Measurements from ENCODE around the gene KRT72. TPM values are rescaled to one million over a fixed set of nuclear protein-coding genes. Genes with fewer than 3 reads are reported as not detected.
A peak's percentile ranks its signal among the peaks of the same experiment; 100 is the strongest.

The KRT72 gene
- polyA plus RNA-seq (2013, experiment 1 of 2) = not detected
- not detected for polyA plus RNA-seq (2013, experiment 2 of 2)

DNA sequence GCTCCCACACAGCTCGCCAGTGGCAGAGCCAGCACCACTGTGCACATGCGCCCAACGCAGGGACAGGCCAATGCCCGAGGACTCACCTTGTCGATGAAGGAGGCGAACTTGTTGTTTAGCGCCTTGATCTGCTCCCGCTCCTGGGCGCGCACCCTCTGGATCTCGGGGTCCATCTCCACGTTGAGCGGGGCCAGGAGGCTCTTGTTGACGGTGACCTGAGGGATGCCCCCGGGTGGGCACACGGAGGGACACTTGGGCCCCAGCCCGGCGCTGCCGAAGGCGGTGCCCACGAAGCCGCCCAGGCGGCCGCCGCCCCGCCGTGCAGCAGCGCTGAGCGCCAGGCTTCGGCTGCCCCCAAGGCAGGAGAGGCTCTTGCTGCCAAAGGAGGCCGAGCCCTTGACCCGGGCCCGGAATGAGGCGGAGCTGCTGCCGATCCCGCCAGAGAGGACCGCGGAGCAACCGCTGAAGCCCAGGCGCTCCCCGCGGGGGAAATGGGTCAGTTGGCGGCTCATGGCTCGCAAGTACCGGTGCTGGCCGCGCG lies at the start of gene KRT72:
Gene KRT72, minus strand, starts transcription at position 523 of the 541 bp plus-strand sequence. Its CDS starts 11 bp downstream, at position 512.
- no peak within 1 kb of the TSS for H2BK15ac ChIP-seq (ENCODE audit: low read length)
- H3K4me3 ChIP-seq (ENCODE audit: low read length in 2 of 2) = no peak within 1 kb of the TSS
- H2AK5ac ChIP-seq (ENCODE audit: low read depth, low read length) = no peak within 1 kb of the TSS
- WGBS, 2 donors (ENCODE audit: extremely low coverage in 2 of 2, insufficient read length in 2 of 2, insufficient replicate concordance in 1 of 2) = no CpG with 5 or more reads among the region's 48 CpGs
- no peak within 1 kb of the TSS for H4K91ac ChIP-seq (ENCODE audit: low read depth, low read length, poor library complexity)
- peak within 1 kb of the TSS; percentile 45 for H2BK5ac ChIP-seq (ENCODE audit: low read length)
- H2BK12ac ChIP-seq (ENCODE audit: low read length) = no peak within 1 kb of the TSS
- H3K27me3 ChIP-seq (ENCODE audit: control insufficient read depth in 3 of 3, insufficient read depth in 3 of 3, low read depth in 1 of 3, low read length in 3 of 3) = no peaks in the 10 kb centered on the region
- H3K18ac ChIP-seq (ENCODE audit: low read length) = peak within 1 kb of the TSS; percentile 20
- H3K9me3 ChIP-seq (replicated peaks in 1 of 2; ENCODE audit: control insufficient read depth in 2 of 2, insufficient read depth in 1 of 2, low read depth in 1 of 2, low read length in 2 of 2) = no peaks in the 10 kb centered on the region
- DNase-seq (ENCODE audit: low spot score) = no peak
- no peak within 1 kb of the TSS for H3K27ac ChIP-seq (replicated peaks; ENCODE audit: low read length)
- no peak within 1 kb of the TSS for H3K4me2 ChIP-seq (ENCODE audit: insufficient read depth, low read length, poor library complexity, severe bottlenecking)
- no peak within 1 kb of the TSS for H3K9ac ChIP-seq (ENCODE audit: low read depth, low read length, poor library complexity)
- H3K4ac ChIP-seq (ENCODE audit: low read length) = no peak within 1 kb of the TSS
- peak within 1 kb of the TSS; percentile 77 for H3K14ac ChIP-seq (ENCODE audit: low read length)
- no peak within 1 kb of the TSS for H2AFZ ChIP-seq (ENCODE audit: low read length)
- no peak within 1 kb of the TSS for H2BK120ac ChIP-seq (ENCODE audit: low read depth, low read length)
- H3K36me3 ChIP-seq (replicated peaks in 1 of 2; ENCODE audit: control insufficient read depth in 2 of 2, insufficient read depth in 2 of 2, low read length in 2 of 2) = no peaks in the 10 kb centered on the region
- no peak within 1 kb of the TSS for H4K8ac ChIP-seq (ENCODE audit: low read depth, low read length)
- H3K79me1 ChIP-seq (ENCODE audit: low read depth, low read length) = no peaks in the 10 kb centered on the region
- H3K23ac ChIP-seq (ENCODE audit: low read depth, low read length, poor library complexity) = no peak within 1 kb of the TSS
- H3K4me1 ChIP-seq (ENCODE audit: control insufficient read depth in 2 of 2, insufficient read depth in 1 of 2, low read depth in 1 of 2, low read length in 2 of 2) = no peaks in the 10 kb centered on the region

DNA sequence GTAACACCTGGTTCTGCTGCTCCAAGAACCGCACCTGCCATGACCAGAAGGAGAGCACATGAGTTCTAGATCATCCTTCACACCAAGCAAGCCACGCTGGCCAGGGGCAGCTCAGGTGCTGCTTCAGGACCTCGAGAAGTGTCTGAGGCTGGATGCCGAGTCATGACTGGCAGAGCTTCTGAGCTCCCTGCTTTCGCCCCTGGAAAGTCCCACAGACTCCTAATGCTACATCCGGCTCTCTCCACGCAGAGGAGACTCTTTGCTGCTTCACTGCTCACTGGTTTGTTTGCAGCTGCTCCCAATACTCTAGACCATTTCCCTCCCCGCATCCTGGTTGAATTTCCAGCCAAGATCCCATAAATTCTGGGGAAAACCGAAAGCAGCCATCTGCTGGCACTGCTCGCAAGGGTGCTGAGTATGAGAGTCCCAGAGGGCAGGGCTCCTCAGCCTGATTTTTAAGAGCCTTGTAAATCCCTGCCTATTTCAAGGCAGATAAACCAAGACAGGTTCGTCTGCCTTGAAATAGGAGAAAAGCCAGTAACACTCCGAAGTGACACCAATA lies 49.3 kb upstream of the KRT72 start:
- Histone ChIP-seq H3K27ac (replicated peaks; ENCODE audit: low read length) (no peak overlapping the region), H2BK120ac (ENCODE audit: low read depth, low read length) (no peak overlapping the region), H3K4me2 (ENCODE audit: insufficient read depth, low read length, poor library complexity, severe bottlenecking) (no peak overlapping the region), H3K36me3 (replicated peaks in 1 of 2; ENCODE audit: control insufficient read depth in 2 of 2, insufficient read depth in 2 of 2, low read length in 2 of 2) (no peaks in the 10 kb centered on the region), H3K18ac (ENCODE audit: low read length) (no peak overlapping the region), H3K9me3 (replicated peaks in 1 of 2; ENCODE audit: control insufficient read depth in 2 of 2, insufficient read depth in 1 of 2, low read depth in 1 of 2, low read length in 2 of 2) (peaks cover 0 to 2% of the 10 kb centered on the region in 2 donors), H4K8ac (ENCODE audit: low read depth, low read length) (no peak overlapping the region), H3K4ac (ENCODE audit: low read length) (no peak overlapping the region), H3K79me1 (ENCODE audit: low read depth, low read length) (no peaks in the 10 kb centered on the region), H2AFZ (ENCODE audit: low read length) (no peak overlapping the region), H3K27me3 (ENCODE audit: control insufficient read depth in 3 of 3, insufficient read depth in 3 of 3, low read depth in 1 of 3, low read length in 3 of 3) (no peaks in the 10 kb centered on the region), H3K14ac (ENCODE audit: low read length) (no peak overlapping the region), H2BK12ac (ENCODE audit: low read length) (no peak overlapping the region), H3K9ac (ENCODE audit: low read depth, low read length, poor library complexity) (no peak overlapping the region), H2AK5ac (ENCODE audit: low read depth, low read length) (no peak overlapping the region), H3K4me1 (ENCODE audit: control insufficient read depth in 2 of 2, insufficient read depth in 1 of 2, low read depth in 1 of 2, low read length in 2 of 2) (peaks cover 0 to 3% of the 10 kb centered on the region in 2 donors), H4K91ac (ENCODE audit: low read depth, low read length, poor library complexity) (no peak overlapping the region), H2BK5ac (ENCODE audit: low read length) (no peak overlapping the region), H3K4me3 (ENCODE audit: low read length in 2 of 2) (no peak overlapping the region), H2BK15ac (ENCODE audit: low read length) (no peak overlapping the region), H3K23ac (ENCODE audit: low read depth, low read length, poor library complexity) (no peak overlapping the region)
- no CpG with 5 or more reads among the region's 12 CpGs for WGBS, 2 donors (ENCODE audit: extremely low coverage in 2 of 2, insufficient read length in 2 of 2, insufficient replicate concordance in 1 of 2)
- DNase-seq (ENCODE audit: low spot score) = no peak

- Histone ChIP-seq H3K9ac (ENCODE audit: low read depth, low read length, poor library complexity) (no peak overlapping the region), H3K18ac (ENCODE audit: low read length) (no peak overlapping the region)
Observed at GRCh38 chr12:52649066-52649465, 47.8 kb upstream of the KRT72 start.

DNA sequence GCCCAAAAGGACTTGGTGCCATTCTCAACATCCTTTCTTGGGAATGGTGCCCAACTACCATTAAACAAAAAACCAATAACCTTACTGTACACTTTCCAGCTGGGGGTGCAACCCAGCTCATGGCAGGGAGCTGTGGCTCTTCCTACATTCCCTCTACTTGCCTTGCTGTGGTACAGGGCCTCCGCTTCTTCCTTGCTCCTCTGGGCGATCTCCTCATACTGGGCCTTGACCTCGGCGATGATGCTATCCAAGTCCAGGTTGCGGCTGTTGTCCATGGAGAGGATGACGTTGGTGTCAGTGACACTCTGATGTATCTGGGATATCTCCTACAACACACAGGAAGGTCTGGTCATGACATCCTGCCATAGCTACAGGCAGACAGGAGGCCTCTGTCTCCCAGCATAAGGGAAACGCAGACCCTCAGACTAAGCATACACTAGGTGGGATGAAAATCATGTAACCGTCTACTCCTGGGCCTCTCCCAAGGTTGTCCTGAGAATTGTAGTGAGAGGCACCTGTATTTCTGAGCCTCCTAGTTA lies 46.8 kb upstream of the KRT72 start:
- Histone ChIP-seq H3K79me1 (ENCODE audit: low read depth, low read length) (no peaks in the 10 kb centered on the region), H3K14ac (ENCODE audit: low read length) (no peak overlapping the region), H3K36me3 (replicated peaks in 1 of 2; ENCODE audit: control insufficient read depth in 2 of 2, insufficient read depth in 2 of 2, low read length in 2 of 2) (no peaks in the 10 kb centered on the region), H3K9me3 (replicated peaks in 1 of 2; ENCODE audit: control insufficient read depth in 2 of 2, insufficient read depth in 1 of 2, low read depth in 1 of 2, low read length in 2 of 2) (peaks cover 0 to 2% of the 10 kb centered on the region in 2 donors), H2AFZ (ENCODE audit: low read length) (no peak overlapping the region), H3K27me3 (ENCODE audit: control insufficient read depth in 3 of 3, insufficient read depth in 3 of 3, low read depth in 1 of 3, low read length in 3 of 3) (peaks cover 0 to 10% (median 0%) of the 10 kb centered on the region in 3 experiments), H3K23ac (ENCODE audit: low read depth, low read length, poor library complexity) (no peak overlapping the region), H3K4me1 (ENCODE audit: control insufficient read depth in 2 of 2, insufficient read depth in 1 of 2, low read depth in 1 of 2, low read length in 2 of 2) (peaks cover 0 to 3% of the 10 kb centered on the region in 2 donors), H4K8ac (ENCODE audit: low read depth, low read length) (no peak overlapping the region), H2BK12ac (ENCODE audit: low read length) (no peak overlapping the region), H2BK15ac (ENCODE audit: low read length) (no peak overlapping the region), H2BK5ac (ENCODE audit: low read length) (no peak overlapping the region), H3K27ac (replicated peaks; ENCODE audit: low read length) (no peak overlapping the region), H3K18ac (ENCODE audit: low read length) (no peak overlapping the region), H3K4ac (ENCODE audit: low read length) (no peak overlapping the region), H4K91ac (ENCODE audit: low read depth, low read length, poor library complexity) (no peak overlapping the region), H3K4me2 (ENCODE audit: insufficient read depth, low read length, poor library complexity, severe bottlenecking) (no peak overlapping the region), H3K4me3 (ENCODE audit: low read length in 2 of 2) (no peak overlapping the region), H3K9ac (ENCODE audit: low read depth, low read length, poor library complexity) (no peak overlapping the region), H2BK120ac (ENCODE audit: low read depth, low read length) (no peak overlapping the region), H2AK5ac (ENCODE audit: low read depth, low read length) (no peak overlapping the region)
- no peak for DNase-seq (ENCODE audit: low spot score)
- no CpG with 5 or more reads among the region's 8 CpGs for WGBS, 2 donors (ENCODE audit: extremely low coverage in 2 of 2, insufficient read length in 2 of 2, insufficient replicate concordance in 1 of 2)

More at GRCh38 chr12:52649066-52649465, 47.8 kb upstream of the KRT72 start:
- Histone ChIP-seq H3K36me3 (replicated peaks in 1 of 2; ENCODE audit: control insufficient read depth in 2 of 2, insufficient read depth in 2 of 2, low read length in 2 of 2) (no peaks in the 10 kb centered on the region), H2BK12ac (ENCODE audit: low read length) (no peak overlapping the region), H3K79me1 (ENCODE audit: low read depth, low read length) (no peaks in the 10 kb centered on the region), H3K4ac (ENCODE audit: low read length) (no peak overlapping the region), H4K91ac (ENCODE audit: low read depth, low read length, poor library complexity) (no peak overlapping the region), H3K4me1 (ENCODE audit: control insufficient read depth in 2 of 2, insufficient read depth in 1 of 2, low read depth in 1 of 2, low read length in 2 of 2) (peaks cover 0 to 3% of the 10 kb centered on the region in 2 donors), H4K8ac (ENCODE audit: low read depth, low read length) (no peak overlapping the region), H3K4me2 (ENCODE audit: insufficient read depth, low read length, poor library complexity, severe bottlenecking) (no peak overlapping the region), H2AFZ (ENCODE audit: low read length) (no peak overlapping the region), H2AK5ac (ENCODE audit: low read depth, low read length) (no peak overlapping the region), H3K9me3 (replicated peaks in 1 of 2; ENCODE audit: control insufficient read depth in 2 of 2, insufficient read depth in 1 of 2, low read depth in 1 of 2, low read length in 2 of 2) (peaks cover 0 to 2% of the 10 kb centered on the region in 2 donors), H3K4me3 (ENCODE audit: low read length in 2 of 2) (no peak overlapping the region), H3K23ac (ENCODE audit: low read depth, low read length, poor library complexity) (no peak overlapping the region), H3K27ac (replicated peaks; ENCODE audit: low read length) (no peak overlapping the region), H2BK5ac (ENCODE audit: low read length) (no peak overlapping the region), H2BK120ac (ENCODE audit: low read depth, low read length) (no peak overlapping the region), H3K14ac (ENCODE audit: low read length) (no peak overlapping the region), H3K27me3 (ENCODE audit: control insufficient read depth in 3 of 3, insufficient read depth in 3 of 3, low read depth in 1 of 3, low read length in 3 of 3) (peaks cover 0 to 5% (median 0%) of the 10 kb centered on the region in 3 experiments), H2BK15ac (ENCODE audit: low read length) (no peak overlapping the region)
- DNase-seq (ENCODE audit: low spot score) = no peak
- WGBS, 2 donors (ENCODE audit: extremely low coverage in 2 of 2, insufficient read length in 2 of 2, insufficient replicate concordance in 1 of 2) = no CpG with 5 or more reads among the region's 6 CpGs

Measured in neuronal stem cell (in vitro differentiated cells).